Heart left ventricle (tissue), 13 donors: ENCODE measurements around the gene SLC37A1.

Experiments used
- POLR2A ChIP-seq, 2 donors: fragments of 450-650 bp; IDR thresholded peaks; one replicate each; pipeline ENCODE4 v1.6.1; 2017; ENCODE audit warnings: antibody characterized with exemption in 2 of 2, mild to moderate bottlenecking in 2 of 2, moderate library complexity in 2 of 2
- TF ChIP-seq, protein P1 (sequence below), 12 donors: fragments of 200-600 bp; sonication (generic) in 4 of 12; IDR thresholded peaks; one replicate each; pipeline versions ENCODE4 v1.5.0 to v1.8.0; 2018 to 2022; ENCODE audit warnings: antibody characterized with exemption in 12 of 12, mild to moderate bottlenecking in 5 of 12
- donor health status: ischemic (EF 13 %, LVEDD 7.1; RV severe dilation, severe dysfunction).
- donor health status: DM: no; HTN: yes; CAD: no.
- donor health status: DM: no; HTN: no; CAD: no.
- donor health status: ischemic (EF 25% LVEDD 6.9; RV normal size, moderate dysfunction).
- donor health status: ischemic (EF 25% LVEDD 5.7; RV mildly dilated, moderate dysfunction).
- donor health status: ischemic (EF 35%, LVEDD 5.7; RV mildly dilated, moderate dysfunction).
- donor health status: nonischemic (EF 11% LVEDD 7.7; RV severe dilation, severe dysfunction).
- donor health status: DM: yes; HTN: yes; CAD: no.
- donor health status: PGD.
- donor health status: ischemic (EF 29% LVEDD 5.4; RV normal size, mild dysfunction).
- donor health status: nonischemic (EF 23%, LVEDD 6.1; RV moderate dilation, normal function).

DNA sequence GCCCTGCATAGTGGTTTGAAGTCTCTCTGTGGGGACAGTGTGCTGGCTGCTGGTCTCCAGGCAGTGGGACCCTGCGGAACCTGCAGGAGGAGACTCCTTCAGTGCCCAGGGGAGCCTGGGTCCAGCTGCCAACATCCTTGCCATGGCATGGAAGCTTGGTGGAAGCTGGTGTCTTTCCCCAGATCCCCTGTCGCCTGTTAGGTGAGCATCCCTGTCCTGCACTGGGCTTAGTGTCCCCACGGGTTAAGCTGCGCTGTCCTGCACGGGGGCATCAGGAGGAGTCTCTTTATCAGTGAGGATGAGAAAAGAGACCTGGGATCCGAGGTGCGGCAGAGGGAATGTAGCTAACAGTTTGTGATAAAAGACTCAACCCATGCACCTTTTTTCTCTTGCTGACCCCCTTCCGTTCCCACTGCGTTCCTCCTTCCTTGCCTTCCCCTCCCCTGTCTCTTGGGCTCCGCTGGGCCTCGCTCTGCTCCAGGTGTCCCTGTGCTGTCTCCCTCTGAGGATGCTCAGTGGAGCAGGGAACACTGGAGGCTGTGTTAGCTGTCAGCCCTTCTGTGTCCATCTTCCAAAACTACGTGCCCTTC lies 59.3 kb downstream of the SLC37A1 start:
- TF ChIP-seq, protein P1, sequence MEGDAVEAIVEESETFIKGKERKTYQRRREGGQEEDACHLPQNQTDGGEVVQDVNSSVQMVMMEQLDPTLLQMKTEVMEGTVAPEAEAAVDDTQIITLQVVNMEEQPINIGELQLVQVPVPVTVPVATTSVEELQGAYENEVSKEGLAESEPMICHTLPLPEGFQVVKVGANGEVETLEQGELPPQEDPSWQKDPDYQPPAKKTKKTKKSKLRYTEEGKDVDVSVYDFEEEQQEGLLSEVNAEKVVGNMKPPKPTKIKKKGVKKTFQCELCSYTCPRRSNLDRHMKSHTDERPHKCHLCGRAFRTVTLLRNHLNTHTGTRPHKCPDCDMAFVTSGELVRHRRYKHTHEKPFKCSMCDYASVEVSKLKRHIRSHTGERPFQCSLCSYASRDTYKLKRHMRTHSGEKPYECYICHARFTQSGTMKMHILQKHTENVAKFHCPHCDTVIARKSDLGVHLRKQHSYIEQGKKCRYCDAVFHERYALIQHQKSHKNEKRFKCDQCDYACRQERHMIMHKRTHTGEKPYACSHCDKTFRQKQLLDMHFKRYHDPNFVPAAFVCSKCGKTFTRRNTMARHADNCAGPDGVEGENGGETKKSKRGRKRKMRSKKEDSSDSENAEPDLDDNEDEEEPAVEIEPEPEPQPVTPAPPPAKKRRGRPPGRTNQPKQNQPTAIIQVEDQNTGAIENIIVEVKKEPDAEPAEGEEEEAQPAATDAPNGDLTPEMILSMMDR (IDR thresholded peaks at IDR 0.05), result no peak
- no peak for TF ChIP-seq POLR2A (IDR thresholded peaks at IDR 0.05)
